Measurements from ENCODE around the gene FUT1.

The FUT1 gene

GRCh38 chr19:48752496-48753365 lies at the start of gene FUT1:
TSS of gene FUT1 (minus strand) at chr19:48752641. CDS start at chr19:48751281, 1,360 bp downstream.
- H3K9ac ChIP-seq (ENCODE audit: low read length), result no peak within 1 kb of the TSS; the same call in 1 of the 2 replicates
- peak within 1 kb of the TSS; percentile 57 for H3K4me3 ChIP-seq (ENCODE audit: low read length)
- H3K9me3 ChIP-seq (replicated peaks; ENCODE audit: insufficient read depth, low read length), result no peaks in the 10 kb centered on the region
- no peaks in the 10 kb centered on the region for H4K20me1 ChIP-seq (ENCODE audit: insufficient read depth, low read length)
- H3K79me2 ChIP-seq (ENCODE audit: low read length), result no peaks in the 10 kb centered on the region
- no peaks in the 10 kb centered on the region for H3K9me2 ChIP-seq (replicated peaks; ENCODE audit: insufficient read depth, low read length)
- H3K4me1 ChIP-seq (ENCODE audit: low read length), result 0 out of 2 replicates have a peak, but pooled peaks cover 4% of the 10 kb centered on the region
- peak within 1 kb of the TSS; percentile 59 for H3K4me2 ChIP-seq (ENCODE audit: low read depth, low read length)
- TF ChIP-seq EZH2 (optimal IDR thresholded peaks at IDR 0.05; ENCODE audit: low read depth, low read length) (no peak), EZH2phosphoT487 (IDR thresholded peaks at IDR 0.05; ENCODE audit: low read length) (no peak), CTCF (IDR thresholded peaks at IDR 0.05; ENCODE audit: low read length) (no peak)
- peaks cover 83% of the 10 kb centered on the region for H3K27me3 ChIP-seq (replicated peaks; ENCODE audit: insufficient read depth, low read length)
- H2AFZ ChIP-seq (ENCODE audit: low read length), result peak within 1 kb of the TSS; percentile 72
- peak; percentile 43 for DNase-seq
- no peak within 1 kb of the TSS for H3K27ac ChIP-seq (ENCODE audit: low read length)
- no peaks in the 10 kb centered on the region for H3K36me3 ChIP-seq (replicated peaks; ENCODE audit: insufficient read depth, low read length)
- H3F3A ChIP-seq (ENCODE audit: insufficient read depth, low read length), result no peaks in the 10 kb centered on the region

- no peak overlapping the region for H3K4me3 ChIP-seq (ENCODE audit: low read length)
- no peaks in the 10 kb centered on the region for H3F3A ChIP-seq (ENCODE audit: insufficient read depth, low read length)
- no peaks in the 10 kb centered on the region for H3K79me2 ChIP-seq (ENCODE audit: low read length)
- H3K9ac ChIP-seq (ENCODE audit: low read length), result no peak overlapping the region
- no peak overlapping the region for H3K27ac ChIP-seq (ENCODE audit: low read length)
- H2AFZ ChIP-seq (ENCODE audit: low read length), result no peak overlapping the region
- H3K9me2 ChIP-seq (replicated peaks; ENCODE audit: insufficient read depth, low read length), result no peaks in the 10 kb centered on the region
- H3K36me3 ChIP-seq (replicated peaks; ENCODE audit: insufficient read depth, low read length), result no peaks in the 10 kb centered on the region
- H3K27me3 ChIP-seq (replicated peaks; ENCODE audit: insufficient read depth, low read length), result no peaks in the 10 kb centered on the region
- DNase-seq, result no peak
- H3K9me3 ChIP-seq (replicated peaks; ENCODE audit: insufficient read depth, low read length), result no peaks in the 10 kb centered on the region
- no peak for TF ChIP-seq EZH2phosphoT487 (IDR thresholded peaks at IDR 0.05; ENCODE audit: low read length)
- TF ChIP-seq CTCF (IDR thresholded peaks at IDR 0.05; ENCODE audit: low read length), result no peak
- TF ChIP-seq EZH2 (optimal IDR thresholded peaks at IDR 0.05; ENCODE audit: low read depth, low read length), result no peak
- H3K4me1 ChIP-seq (ENCODE audit: low read length), result no peaks in the 10 kb centered on the region
- no peaks in the 10 kb centered on the region for H4K20me1 ChIP-seq (ENCODE audit: insufficient read depth, low read length)
- no peak overlapping the region for H3K4me2 ChIP-seq (ENCODE audit: low read depth, low read length)
Measured at GRCh38 chr19:48799358-48800300, 47.2 kb upstream of the FUT1 start.

GRCh38 chr19:48798937-48799336 lies 46.5 kb upstream of the FUT1 start:
- Histone ChIP-seq H4K20me1 (ENCODE audit: insufficient read depth, low read length) (no peaks in the 10 kb centered on the region), H3K9me3 (replicated peaks; ENCODE audit: insufficient read depth, low read length) (no peaks in the 10 kb centered on the region), H3K36me3 (replicated peaks; ENCODE audit: insufficient read depth, low read length) (no peaks in the 10 kb centered on the region), H3K9me2 (replicated peaks; ENCODE audit: insufficient read depth, low read length) (no peaks in the 10 kb centered on the region), H3K4me1 (ENCODE audit: low read length) (no peaks in the 10 kb centered on the region), H3K27me3 (replicated peaks; ENCODE audit: insufficient read depth, low read length) (no peaks in the 10 kb centered on the region), H3F3A (ENCODE audit: insufficient read depth, low read length) (no peaks in the 10 kb centered on the region), H2AFZ (ENCODE audit: low read length) (no peak overlapping the region), H3K9ac (ENCODE audit: low read length) (no peak overlapping the region), H3K79me2 (ENCODE audit: low read length) (no peaks in the 10 kb centered on the region), H3K27ac (ENCODE audit: low read length) (no peak overlapping the region), H3K4me2 (ENCODE audit: low read depth, low read length) (no peak overlapping the region), H3K4me3 (ENCODE audit: low read length) (no peak overlapping the region)
- DNase-seq, result no peak
- no peak for TF ChIP-seq EZH2phosphoT487 (IDR thresholded peaks at IDR 0.05; ENCODE audit: low read length)
- no peak for TF ChIP-seq CTCF (IDR thresholded peaks at IDR 0.05; ENCODE audit: low read length)
- no peak for TF ChIP-seq EZH2 (optimal IDR thresholded peaks at IDR 0.05; ENCODE audit: low read depth, low read length)
